GM19372 (cell line): Measurements from ENCODE around the gene ALDH3B2.
A peak's percentile ranks its signal among the peaks of the same experiment; 100 is the strongest.

Source experiments
- ATAC-seq: cut with Tn5 transposase; IDR thresholded peaks from one replicate; pipeline ENCODE4 v1.9.1; 2021; ENCODE audit warnings: mild to moderate bottlenecking, low read depth, moderate library complexity; ENCODE audit not compliant: unreplicated experiment

ALDH3B2 gene

GRCh38 chr11:67617243-67617953 is 57.0 kb downstream of the ALDH3B2 start:
- no peak for ATAC-seq

DNA sequence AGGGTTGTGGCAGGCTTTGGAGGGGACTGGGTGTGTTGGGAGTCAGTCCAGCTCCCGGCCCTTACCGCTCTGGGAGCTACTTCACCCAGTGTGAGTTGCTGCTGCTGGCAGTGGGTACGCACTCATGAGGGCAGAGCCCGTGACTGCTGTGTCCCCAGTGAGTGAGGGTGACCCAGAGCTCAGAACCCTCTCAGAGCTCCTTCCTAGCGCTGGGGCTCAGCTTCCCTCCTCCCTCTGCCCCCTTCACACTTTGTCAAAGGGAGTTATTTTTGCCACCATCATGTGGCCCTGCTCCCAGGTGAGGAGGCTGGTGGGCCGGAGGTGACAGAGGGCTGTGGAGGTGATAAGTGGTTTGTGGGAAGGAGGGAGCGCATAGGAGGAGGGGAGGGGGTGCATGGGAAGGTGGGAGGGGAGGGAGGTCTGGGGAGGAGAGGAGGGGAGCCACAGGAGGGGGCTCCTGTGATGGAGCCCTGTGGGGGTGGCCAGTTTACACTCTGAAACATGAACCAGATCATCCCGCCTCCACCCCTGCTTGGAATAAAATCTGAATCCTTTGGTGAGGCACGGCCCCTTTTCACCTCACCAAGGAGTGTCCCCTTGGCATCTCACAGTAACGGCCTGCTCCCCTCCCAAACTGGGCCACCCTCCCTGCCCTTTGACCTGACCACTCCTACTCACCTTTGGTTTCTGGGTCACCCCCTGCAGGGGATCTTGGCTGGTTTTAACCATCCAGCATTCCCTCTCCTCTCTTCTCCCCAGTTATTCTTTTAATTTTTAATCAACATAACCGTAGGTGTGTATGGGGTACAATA is 57.8 kb downstream of the ALDH3B2 start:
- ATAC-seq, result no peak

DNA sequence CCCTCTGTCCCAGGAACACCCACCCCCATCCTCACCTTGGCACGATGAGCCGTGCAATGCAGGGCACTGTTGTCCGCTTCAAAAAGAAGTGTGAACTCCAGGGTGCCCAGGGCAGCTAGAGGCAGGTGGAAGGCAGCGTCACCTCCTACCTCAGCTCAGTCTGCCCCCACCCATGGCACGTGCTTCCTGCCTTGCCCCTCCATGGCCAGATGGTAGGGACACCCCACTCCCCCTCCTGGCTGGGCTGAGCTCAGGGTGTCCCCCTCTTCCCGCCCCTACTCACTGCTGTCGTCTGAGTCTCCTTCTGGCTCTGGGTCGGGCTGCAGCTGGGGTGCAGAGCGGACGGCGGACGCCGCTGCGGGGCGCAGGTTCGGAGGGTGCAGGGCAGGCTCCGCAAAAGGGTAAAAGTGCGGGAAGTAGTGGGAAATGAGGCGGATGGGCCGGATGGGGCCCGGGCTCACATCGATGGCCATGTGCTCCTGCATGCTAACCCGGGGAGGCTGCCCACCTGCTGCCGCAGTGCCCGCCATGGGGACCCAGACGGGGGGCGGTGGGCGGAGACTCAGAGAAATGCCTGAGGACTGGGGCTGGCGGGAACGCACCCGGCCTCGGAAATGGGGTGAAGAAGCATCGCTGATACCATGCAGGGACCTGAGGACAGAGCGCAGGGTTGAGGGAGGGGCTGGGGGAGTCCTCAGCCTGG is 58.5 kb downstream of the ALDH3B2 start:
- ATAC-seq, result no peak

GRCh38 chr11:67614730-67615714 is 59.4 kb downstream of the ALDH3B2 start:
- no peak for ATAC-seq

DNA sequence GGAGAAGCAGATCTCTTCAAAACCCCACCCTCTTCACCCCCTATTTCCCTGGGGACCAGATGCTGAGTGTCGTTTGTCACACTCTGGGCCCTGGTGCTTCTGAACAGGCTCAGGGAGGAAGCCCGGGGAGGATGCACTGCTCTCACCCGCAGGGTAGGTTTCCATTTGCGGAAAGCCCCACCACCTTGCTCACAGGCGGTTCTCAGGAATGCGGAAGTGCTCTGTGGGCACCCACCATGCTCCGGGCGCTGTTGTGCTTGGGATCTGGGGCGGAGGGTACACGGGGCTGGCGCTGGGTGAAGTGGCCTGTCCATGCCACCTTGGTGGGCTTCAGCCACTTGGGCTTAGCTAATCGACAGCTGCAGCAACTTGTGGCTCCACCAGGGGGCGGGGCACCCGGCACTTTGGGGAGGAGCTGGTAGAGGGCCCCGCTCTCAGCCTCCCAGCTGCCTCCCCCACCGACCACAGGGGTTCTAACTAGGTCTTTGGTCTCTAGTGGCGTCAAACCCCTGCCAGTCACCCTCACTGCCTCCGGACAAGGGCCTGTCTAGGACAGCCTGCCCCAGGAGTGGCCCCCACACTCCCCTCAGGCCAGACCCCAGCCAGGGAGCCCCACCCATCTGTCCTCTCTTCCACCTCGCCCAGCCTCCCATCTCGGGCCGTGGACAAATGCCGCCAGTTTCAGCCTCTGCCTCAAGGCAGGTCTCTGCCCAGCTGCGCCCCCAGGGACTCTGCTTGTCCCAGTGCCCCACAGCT is 60.3 kb downstream of the ALDH3B2 start:
- peak; percentile 81 for ATAC-seq

- ATAC-seq, result no peak
Measured at GRCh38 chr11:67613313-67613959, 61.0 kb downstream of the ALDH3B2 start.

GRCh38 chr11:67612751-67613150 is 61.7 kb downstream of the ALDH3B2 start:
- ATAC-seq, result no peak
